ENCODE measurements around the gene THBS2.

The THBS2 gene

DNA sequence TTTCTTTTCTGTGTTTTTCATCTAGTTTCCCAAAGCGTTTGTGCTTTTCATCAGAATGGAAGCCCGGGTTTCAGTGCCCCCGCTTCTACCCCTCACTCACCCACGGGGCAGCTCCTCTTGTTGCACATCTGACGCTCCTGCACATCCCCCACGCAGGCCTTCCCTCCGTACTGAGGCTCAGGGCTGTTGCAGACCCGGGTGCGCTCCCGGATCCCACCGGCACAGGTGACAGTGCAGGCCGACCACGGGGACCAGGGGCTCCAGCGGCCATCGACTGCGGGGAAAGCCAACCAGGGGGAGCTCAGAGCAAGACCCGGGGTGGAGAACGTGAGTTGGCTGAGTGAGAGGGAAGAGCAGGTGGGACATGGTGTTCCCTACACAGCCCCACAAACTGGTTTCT lies 19.0 kb downstream of the THBS2 start:
- intact Hi-C loops (cut with DNase I), result no loop called here
- peak in 1 of 10 donors; percentile 68 for DNase-seq

DNA sequence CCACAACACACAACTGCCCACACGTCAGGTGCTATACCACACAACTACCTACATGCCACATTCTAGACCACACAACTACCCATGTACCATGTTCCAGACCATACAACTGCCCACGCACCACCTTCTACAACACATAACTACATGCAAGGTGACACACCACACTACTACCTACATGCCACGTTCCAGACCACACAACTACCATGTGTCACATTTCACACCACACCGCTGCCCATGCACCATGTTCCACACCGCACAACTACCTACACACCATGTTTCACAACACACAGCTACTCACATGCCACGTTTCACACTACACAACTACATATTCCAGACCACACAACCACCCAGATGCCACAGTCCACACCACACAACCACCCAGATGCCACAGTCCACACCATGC lies 19.8 kb downstream of the THBS2 start:
- no peak for DNase-seq

DNA sequence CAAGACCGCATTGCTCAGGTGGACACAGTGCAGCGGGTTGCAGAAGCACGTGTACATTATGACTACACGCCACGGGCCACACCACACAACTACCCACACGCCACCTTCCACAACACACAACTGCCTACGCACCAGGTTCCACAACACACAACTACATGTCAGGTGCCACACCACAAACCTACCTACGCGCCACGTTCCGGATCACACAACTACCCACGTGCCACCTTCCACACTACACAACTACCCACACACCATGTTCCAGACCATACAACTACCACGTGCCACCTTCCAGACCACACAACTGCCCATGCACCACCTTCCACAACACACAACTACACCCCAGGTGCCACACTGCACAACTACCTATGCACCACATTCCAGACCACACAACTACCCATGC lies 20.5 kb downstream of the THBS2 start:
- intact Hi-C loops (cut with DNase I), result no loop called here
- DNase-seq, result no peak

More for the DNA sequence above, 19.8 kb downstream of the THBS2 start:
- intact Hi-C loops (cut with DNase I), result no loop called here

- DNase-seq, result peak in 2 of 10 donors; percentile 67 to 80
Measured at GRCh38 chr6:169232507-169232931, 21.1 kb downstream of the THBS2 start.

DNA sequence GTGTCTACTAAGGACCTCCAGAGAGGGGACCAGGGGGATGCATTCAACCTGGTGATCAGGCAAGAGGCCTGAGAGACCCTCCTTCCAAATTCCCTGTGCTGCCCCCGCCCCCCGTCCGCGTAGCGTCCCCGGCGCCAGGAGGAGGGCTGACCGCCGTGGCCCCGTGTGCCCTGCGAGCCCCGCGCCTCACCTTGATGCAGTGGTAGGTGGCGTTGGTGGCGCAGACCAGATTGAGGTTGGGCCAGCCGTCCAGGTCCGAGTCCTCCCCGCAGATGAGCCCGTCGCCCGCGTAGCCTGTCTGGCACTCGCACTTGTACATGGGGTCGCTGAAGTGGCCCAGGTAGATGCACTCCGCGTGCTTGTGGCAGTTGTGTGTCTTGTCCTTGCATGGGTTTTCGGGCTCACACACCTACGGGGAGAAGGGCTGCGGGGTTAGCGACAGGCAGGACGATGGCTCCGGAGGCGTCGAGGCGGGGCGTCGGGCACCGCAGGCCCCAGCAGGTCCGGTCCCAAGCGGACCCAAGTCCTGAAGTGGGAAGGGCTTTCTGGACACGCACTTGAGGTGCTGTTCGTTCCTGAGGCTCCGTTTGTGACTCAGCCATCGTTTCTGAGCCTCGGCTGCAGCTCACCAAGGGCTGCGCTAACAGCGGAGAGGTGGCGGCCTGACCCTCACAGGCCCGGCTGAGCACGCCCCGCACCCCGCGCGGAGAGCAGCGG lies 21.7 kb downstream of the THBS2 start:
- intact Hi-C loops (cut with DNase I), result no loop called here
- DNase-seq, result no peak

More at GRCh38 chr6:169232507-169232931, 21.1 kb downstream of the THBS2 start:
- intact Hi-C loops (cut with DNase I), result no loop called here

DNA sequence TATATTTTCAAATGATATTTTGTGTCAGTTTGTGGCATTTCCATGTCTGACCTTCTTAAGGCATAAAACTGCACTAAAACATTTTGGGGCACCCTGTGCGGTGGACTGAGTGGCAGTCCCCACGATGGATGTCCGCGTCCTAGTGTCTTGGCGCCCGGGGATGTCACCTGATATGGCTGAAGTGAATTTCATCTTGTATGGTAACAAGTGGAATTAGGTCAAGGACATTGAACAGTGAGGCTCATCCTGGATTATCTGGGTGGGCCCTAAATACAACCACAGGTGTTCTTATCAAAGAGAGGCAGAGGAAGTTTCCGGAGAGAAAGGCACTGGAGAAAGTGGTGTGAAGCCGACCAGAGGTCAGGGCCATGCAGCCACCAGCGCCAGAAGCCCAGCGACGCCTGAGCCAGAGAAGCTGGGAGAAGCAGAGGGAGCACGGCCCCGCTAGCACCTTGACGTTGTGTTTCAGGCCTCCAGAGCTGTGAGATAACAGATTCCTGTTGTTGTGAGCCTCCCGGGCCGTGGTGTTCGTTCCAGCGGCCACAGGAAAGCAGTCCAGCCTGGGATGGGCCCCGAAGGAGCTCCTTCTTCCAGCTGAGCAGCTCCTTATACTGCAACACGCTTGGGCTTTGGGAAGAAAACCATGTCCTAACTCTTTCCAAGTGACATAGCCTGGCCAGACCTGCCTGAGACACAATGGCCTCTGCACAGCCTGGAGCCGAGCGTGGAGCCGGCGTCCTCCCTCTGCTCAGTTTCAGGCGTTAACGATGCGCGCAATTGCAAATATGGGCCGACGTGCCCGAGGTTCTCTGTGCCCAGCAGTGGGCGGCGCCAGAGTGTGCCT lies 22.5 kb downstream of the THBS2 start:
- intact Hi-C loops (cut with DNase I), result no loop called here
- peak in 1 of 10 donors; percentile 76 for DNase-seq

- intact Hi-C loops (cut with DNase I), result no loop called here
- DNase-seq, result no peak
Measured at GRCh38 chr6:169230322-169230665, 23.4 kb downstream of the THBS2 start.

DNA sequence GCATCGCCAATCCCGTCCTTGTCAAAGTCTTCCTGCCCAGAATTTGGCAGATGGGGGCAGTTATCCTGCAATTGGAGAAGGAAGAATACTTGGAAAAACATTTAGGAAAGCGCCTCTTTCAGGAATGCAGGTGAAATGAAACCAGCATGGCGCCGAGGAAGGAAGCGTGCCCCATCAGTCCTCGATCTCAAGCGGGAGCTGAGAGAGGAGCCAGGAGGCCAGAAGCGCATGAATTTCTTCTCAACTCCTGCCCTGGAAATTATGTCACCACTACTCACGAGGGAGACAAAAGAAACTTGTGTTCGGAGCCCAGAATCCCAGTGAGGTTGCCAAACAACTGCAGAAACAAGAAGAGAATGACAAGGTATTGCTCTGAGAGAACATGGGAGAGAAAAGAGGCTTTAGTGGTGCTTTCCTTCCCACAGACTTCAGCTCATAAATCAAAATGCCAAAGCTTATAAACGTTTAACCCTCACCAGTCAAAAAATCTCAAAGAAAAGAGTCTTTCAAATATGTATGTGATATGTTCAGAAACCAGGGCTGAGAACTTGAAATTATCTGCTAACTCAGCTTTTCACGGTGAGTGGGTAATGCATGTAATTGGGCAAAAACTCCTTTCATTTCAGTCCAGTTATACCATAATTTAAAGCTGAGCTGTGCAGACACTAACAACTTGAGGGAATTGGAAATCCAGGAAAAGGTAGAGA lies 23.9 kb downstream of the THBS2 start:
- intact Hi-C loops (cut with DNase I), result no loop called here
- DNase-seq, result peak in 1 of 10 donors; percentile 66

GRCh38 chr6:169227116-169227515 lies 26.5 kb downstream of the THBS2 start:
- DNase-seq, result no peak
- intact Hi-C loops (cut with DNase I), result no loop called here

DNA sequence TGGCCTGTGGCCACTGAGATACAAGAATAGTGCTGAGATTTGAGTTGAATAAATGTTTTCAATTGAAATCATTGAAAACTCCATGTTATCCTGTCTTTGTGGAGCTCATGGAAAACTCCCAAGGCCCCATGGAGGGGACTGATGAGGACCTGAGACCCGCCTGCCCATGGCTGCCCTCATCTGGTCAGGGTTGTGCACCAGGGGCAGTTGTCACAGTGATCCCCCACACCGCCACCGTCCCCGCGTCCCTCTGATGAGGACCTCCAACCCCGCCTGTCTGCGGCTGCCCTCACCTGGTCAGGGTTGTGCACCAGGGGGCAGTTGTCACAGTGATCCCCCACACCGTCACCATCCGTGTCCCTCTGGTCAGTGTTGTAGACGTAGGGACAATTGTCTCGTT lies 27.8 kb downstream of the THBS2 start:
- peak in 2 of 10 donors; percentile 64 to 79 for DNase-seq
- intact Hi-C loops (cut with DNase I), result no loop called here

- no peak for DNase-seq
- intact Hi-C loops (cut with DNase I), result no loop called here
Measured at GRCh38 chr6:169225131-169225576, 28.5 kb downstream of the THBS2 start.

GRCh38 chr6:169224716-169225115 lies 28.9 kb downstream of the THBS2 start:
- no peak for DNase-seq
- intact Hi-C loops (cut with DNase I), result no loop called here

GRCh38 chr6:169224185-169224695 lies 29.4 kb downstream of the THBS2 start:
- no peak for DNase-seq
- intact Hi-C loops (cut with DNase I), result no loop called here

- intact Hi-C loops (cut with DNase I), result no loop called here
- DNase-seq, result no peak
Measured at GRCh38 chr6:169223006-169223405, 30.6 kb downstream of the THBS2 start.

GRCh38 chr6:169222126-169222525 lies 31.5 kb downstream of the THBS2 start:
- no peak for DNase-seq
- intact Hi-C loops (cut with DNase I), result no loop called here

DNA sequence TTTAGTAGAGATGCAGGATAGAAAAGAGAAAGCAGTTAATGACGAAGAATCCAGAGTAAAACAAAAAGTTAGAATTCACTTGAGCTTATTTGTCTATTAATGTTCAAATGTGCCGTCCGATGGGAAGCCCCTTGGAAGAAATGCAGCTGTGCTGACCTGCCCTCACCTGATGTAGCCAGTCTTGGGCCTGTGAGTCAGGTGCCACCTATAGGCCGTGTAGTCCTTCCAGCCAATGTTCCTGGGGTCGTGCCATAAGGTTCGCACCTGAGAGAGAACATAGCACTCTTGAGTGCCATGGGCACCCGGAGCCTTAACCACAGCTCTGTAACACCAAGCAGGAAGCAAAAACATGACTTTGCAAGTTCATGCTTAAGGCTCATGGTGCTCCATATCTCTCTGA lies 32.4 kb downstream of the THBS2 start:
- no peak for DNase-seq
- intact Hi-C loops (cut with DNase I), result no loop called here

GRCh38 chr6:169220068-169220964 lies 33.3 kb downstream of the THBS2 start:
- intact Hi-C loops (cut with DNase I), result no loop called here
- DNase-seq, result no peak

DNA sequence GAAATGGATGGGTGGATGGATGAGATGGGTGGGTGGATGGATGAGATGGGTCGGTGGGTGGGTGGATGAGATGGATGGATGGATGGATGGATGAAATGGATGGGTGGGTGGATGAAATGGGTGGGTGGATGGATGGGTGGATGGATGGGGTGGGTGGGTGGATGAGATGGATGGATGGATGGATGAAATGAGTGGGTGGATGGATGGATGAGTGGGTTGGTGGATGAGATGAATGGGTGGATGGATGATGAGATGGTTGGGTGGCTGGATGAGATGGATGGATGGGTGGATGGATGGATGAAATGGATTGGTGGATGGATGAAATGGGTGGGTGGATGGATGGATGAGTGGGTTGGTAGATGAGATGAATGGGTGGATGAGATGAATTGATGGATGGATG lies 35.7 kb downstream of the THBS2 start:
- intact Hi-C loops (cut with DNase I), result loop anchor here (10.0 kb wide), 1 partner anchor 73 kb away; no protein-coding TSS in a partner anchor

GRCh38 chr6:169216830-169217229 lies 36.8 kb downstream of the THBS2 start:
- intact Hi-C loops (cut with DNase I), result loop anchor here (10.0 kb wide), 1 partner anchor 72 kb away; no protein-coding TSS in a partner anchor
- DNase-seq, result no peak

More for the DNA sequence above, 35.7 kb downstream of the THBS2 start:
- no peak for DNase-seq
